ENCODE results near the gene ERICH2. TPM values are rescaled to one million over a fixed set of nuclear protein-coding genes. Genes with fewer than 3 reads are reported as not detected.

ERICH2 gene
- total and polyA plus RNA-seq, 2 experiments from 2014 or later = 3.5 TPM; not detected in 1

DNA sequence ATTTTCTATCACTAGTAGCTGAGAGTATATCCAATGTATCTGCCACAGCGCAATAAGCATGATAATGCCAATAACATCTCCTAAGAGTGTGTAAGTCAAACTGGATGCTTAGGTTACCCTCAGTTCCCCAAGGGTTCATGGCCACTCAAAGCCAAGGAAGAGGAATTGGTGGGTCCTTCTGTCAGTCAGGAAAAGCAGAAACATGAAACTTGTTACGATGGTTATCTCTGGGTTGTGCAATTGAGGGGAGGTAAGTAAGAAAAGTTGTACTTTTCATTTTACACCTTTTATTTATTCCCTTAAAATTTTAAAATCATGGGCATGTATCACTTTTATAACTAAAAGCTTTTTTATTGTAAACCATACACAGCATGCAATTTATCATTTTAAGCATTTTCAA, 36.4 kb downstream of the ERICH2 start:
- no peak for TF ChIP-seq ZNF114 (CRISPR knock-in tag; IDR thresholded peaks at IDR 0.05)
- no peak for TF ChIP-seq JUNB (IDR thresholded peaks at IDR 0.05; ENCODE audit: unreplicated experiment)
- no peak for TF ChIP-seq EZH2 (IDR thresholded peaks at IDR 0.05; ENCODE audit: low read depth, unreplicated experiment)
- no peak for TF ChIP-seq EZH2phosphoT487 (IDR thresholded peaks at IDR 0.05; ENCODE audit: unreplicated experiment)
- TF ChIP-seq STAT1 (IDR thresholded peaks at IDR 0.05; ENCODE audit: unreplicated experiment) = no peak
- no peak for TF ChIP-seq NANOG (IDR thresholded peaks at IDR 0.05; ENCODE audit: borderline replicate concordance)
- no peak for TF ChIP-seq REST (IDR thresholded peaks at IDR 0.05; ENCODE audit: unreplicated experiment)
- TF ChIP-seq POLR2AphosphoS5 (IDR thresholded peaks at IDR 0.05; ENCODE audit: low read depth) = no peak
- TF ChIP-seq CTCF (conservative IDR thresholded peaks at IDR 0.05; ENCODE audit: low read depth in 2 of 2) = no peak
- no peak for TF ChIP-seq CREB1 (CRISPR knock-in tag; IDR thresholded peaks at IDR 0.05; ENCODE audit: low read depth)
- TF ChIP-seq, protein P1, sequence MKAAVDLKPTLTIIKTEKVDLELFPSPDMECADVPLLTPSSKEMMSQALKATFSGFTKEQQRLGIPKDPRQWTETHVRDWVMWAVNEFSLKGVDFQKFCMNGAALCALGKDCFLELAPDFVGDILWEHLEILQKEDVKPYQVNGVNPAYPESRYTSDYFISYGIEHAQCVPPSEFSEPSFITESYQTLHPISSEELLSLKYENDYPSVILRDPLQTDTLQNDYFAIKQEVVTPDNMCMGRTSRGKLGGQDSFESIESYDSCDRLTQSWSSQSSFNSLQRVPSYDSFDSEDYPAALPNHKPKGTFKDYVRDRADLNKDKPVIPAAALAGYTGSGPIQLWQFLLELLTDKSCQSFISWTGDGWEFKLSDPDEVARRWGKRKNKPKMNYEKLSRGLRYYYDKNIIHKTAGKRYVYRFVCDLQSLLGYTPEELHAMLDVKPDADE (IDR thresholded peaks at IDR 0.05) = no peak
- no peak for TF ChIP-seq ZNF331 (CRISPR knock-in tag; IDR thresholded peaks at IDR 0.05; ENCODE audit: low read depth)
- TF ChIP-seq ZNF462 (CRISPR knock-in tag; IDR thresholded peaks at IDR 0.05) = no peak
- no peaks in the 10 kb centered on the region for H3K9me3 Mint-ChIP-seq
- no peaks in the 10 kb centered on the region for H3K27me3 Mint-ChIP-seq (ENCODE audit: insufficient read depth, low read depth, poor library complexity)
- no peak for ATAC-seq
- H3K27me3 ChIP-seq (ENCODE audit: insufficient read depth) = no peaks in the 10 kb centered on the region; the same call in 1 of the 2 replicates
- H4K20me1 ChIP-seq (replicated peaks; ENCODE audit: insufficient read depth) = no peaks in the 10 kb centered on the region
- no peaks in the 10 kb centered on the region for H3K79me2 ChIP-seq (replicated peaks; ENCODE audit: insufficient read depth)
- H3K9me2 ChIP-seq (ENCODE audit: insufficient read depth) = peaks cover 8% of the 10 kb centered on the region
- H3K27ac Mint-ChIP-seq = no peak overlapping the region
- no peak for DNase-seq (ENCODE audit: low spot score)
- H3K4me2 ChIP-seq = no peak overlapping the region
- no peak overlapping the region for H3K27ac ChIP-seq (ENCODE audit: low read depth)
- H3F3A ChIP-seq (replicated peaks; ENCODE audit: low read depth) = no peaks in the 10 kb centered on the region
- no peak overlapping the region for H3K4me3 Mint-ChIP-seq
- H3K4me1 Mint-ChIP-seq = no peaks in the 10 kb centered on the region
- H3K4me1 ChIP-seq (ENCODE audit: insufficient read depth) = no peaks in the 10 kb centered on the region
- no peaks in the 10 kb centered on the region for H3K36me3 ChIP-seq (ENCODE audit: insufficient read depth)
- no peak overlapping the region for H3K4me3 ChIP-seq
- no peak overlapping the region for H2AFZ ChIP-seq
- no peaks in the 10 kb centered on the region for H3K36me3 Mint-ChIP-seq (ENCODE audit: low read depth)
